Measurements from ENCODE around the gene RPL36. TPM values are rescaled to one million over a fixed set of nuclear protein-coding genes. Genes with fewer than 3 reads are reported as not detected.

The RPL36 gene
- total RNA-seq, 2 donors from 2014 or later, result 628 to 1,303 TPM

DNA sequence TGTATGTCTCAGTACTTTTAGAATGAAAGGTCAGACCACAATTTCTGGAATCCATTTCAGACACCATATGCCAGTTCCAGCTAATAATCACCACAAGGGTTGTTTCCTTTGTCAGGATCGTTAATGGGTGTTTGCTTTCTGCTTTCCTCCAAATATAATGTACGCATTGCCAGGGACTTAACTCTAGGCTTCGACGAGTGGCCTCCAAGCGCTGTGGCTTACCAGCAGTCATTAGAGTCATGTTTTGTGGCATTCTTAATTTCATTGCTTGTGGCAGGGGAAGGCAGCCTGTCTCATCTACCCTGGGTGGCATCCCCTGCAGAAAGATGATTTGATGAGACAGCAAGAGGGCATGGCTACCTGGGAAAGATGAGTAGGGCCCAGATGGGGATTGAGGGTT lies 44.7 kb upstream of the RPL36 start:
- Histone ChIP-seq H3K27me3 (replicated peaks; ENCODE audit: insufficient read depth) (no peaks in the 10 kb centered on the region), H3K4me1 (replicated peaks) (peaks cover 4% of the 10 kb centered on the region), H3K4me3 (no peak overlapping the region), H3K27ac (no peak overlapping the region), H3K36me3 (peaks cover 4 to 14% of the 10 kb centered on the region in 2 donors), H3K9me3 (no peaks in the 10 kb centered on the region)
- no peak for DNase-seq (ENCODE audit: low spot score)
- intact Hi-C loops (cut with DNase I), result no loop called here
- 61% methylated on average over 5 of the region's 5 CpGs for WGBS
- TF ChIP-seq POLR2A (IDR thresholded peaks at IDR 0.05), result no peak
- no peak for TF ChIP-seq CTCF (IDR thresholded peaks at IDR 0.05)
- no peak for TF ChIP-seq POLR2AphosphoS5 (IDR thresholded peaks at IDR 0.05)

DNA sequence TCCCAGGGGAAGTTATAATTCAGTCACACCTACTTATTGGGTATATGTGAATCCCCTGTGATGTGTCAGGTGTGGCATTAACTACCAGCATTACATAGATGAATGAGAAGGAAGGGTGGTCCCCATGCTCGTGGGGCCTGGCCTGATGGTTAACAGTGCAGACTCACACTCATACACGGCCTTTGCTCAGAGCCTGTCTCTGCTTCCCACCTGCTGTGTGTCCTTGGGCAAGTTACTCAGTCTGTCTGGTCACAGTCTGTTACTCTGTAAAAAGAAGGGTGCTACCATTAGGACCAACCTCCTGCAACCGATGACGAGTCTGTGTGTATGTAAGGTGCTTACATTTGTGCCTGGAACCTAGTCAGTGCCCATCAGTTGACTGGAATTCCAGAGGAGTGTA lies 43.4 kb upstream of the RPL36 start:
- no peak for DNase-seq (ENCODE audit: low spot score)
- Histone ChIP-seq H3K4me1 (replicated peaks) (peaks cover 4% of the 10 kb centered on the region), H3K27me3 (replicated peaks; ENCODE audit: insufficient read depth) (no peaks in the 10 kb centered on the region), H3K9me3 (no peaks in the 10 kb centered on the region), H3K4me3 (no peak overlapping the region), H3K27ac (no peak overlapping the region), H3K36me3 (peaks cover 14 to 15% of the 10 kb centered on the region in 2 donors)
- WGBS, result 87% methylated on average over 4 of the region's 4 CpGs
- intact Hi-C loops (cut with DNase I), result no loop called here
- TF ChIP-seq CTCF (IDR thresholded peaks at IDR 0.05) (no peak), POLR2A (IDR thresholded peaks at IDR 0.05) (no peak), POLR2AphosphoS5 (IDR thresholded peaks at IDR 0.05) (no peak)

DNA sequence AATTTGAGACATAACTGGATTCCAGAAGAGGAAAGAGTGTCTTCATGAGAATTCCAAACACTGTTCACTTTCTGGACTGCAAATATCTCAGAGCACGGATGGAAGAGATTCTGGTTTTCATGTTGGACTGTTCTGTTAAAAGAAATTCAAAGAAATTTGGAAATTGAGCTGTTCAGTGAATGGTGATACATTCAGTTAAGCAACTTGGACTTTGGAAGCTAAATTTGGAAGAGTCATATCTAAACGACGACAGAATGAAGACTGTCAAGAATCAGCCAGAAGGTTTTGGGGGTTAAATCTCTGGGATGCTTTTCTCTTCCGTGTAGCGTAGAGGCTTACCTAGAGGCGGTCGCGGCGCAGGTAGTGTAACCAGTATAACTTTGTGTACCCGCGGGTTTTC lies 41.6 kb upstream of the RPL36 start:
- H3K4me3 ChIP-seq, result no peak overlapping the region
- no peaks in the 10 kb centered on the region for H3K27me3 ChIP-seq (replicated peaks; ENCODE audit: insufficient read depth)
- intact Hi-C loops (cut with DNase I), result no loop called here
- 92% methylated on average over 11 of the region's 11 CpGs for WGBS
- no peak overlapping the region for H3K27ac ChIP-seq
- H3K4me1 ChIP-seq (replicated peaks), result peaks cover 4% of the 10 kb centered on the region
- no peak for DNase-seq (ENCODE audit: low spot score)
- H3K9me3 ChIP-seq, result no peaks in the 10 kb centered on the region
- TF ChIP-seq CTCF (IDR thresholded peaks at IDR 0.05) (no peak), POLR2AphosphoS5 (IDR thresholded peaks at IDR 0.05) (no peak), POLR2A (IDR thresholded peaks at IDR 0.05) (no peak)
- peaks cover 29 to 32% of the 10 kb centered on the region in 2 donors for H3K36me3 ChIP-seq

DNA sequence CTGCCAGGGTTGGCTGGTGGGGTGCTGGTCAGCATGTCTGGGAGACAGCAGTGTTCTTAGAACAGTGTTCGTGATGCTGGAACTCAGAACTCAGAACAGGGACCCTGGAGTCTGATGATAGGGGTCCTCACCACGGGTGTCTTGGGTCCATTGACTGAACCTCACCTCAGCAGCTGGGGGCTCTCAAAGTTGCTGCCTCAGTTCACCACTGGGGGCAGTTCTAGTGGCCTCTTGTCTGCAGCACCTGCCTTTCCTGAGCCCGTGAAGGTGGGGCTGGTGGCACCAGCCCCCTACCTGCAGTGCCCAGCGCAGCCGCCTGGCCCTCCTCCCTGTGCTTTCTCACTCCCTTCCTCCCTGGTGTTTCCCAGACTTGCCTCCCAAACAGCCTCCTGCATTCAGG lies 38.7 kb upstream of the RPL36 start:
- no peak for DNase-seq (ENCODE audit: low spot score)
- peaks cover 39 to 41% of the 10 kb centered on the region in 2 donors for H3K36me3 ChIP-seq
- WGBS, result 90% methylated on average over 5 of the region's 5 CpGs

More for the DNA sequence above, 38.7 kb upstream of the RPL36 start:
- Histone ChIP-seq H3K4me3 (no peak overlapping the region), H3K27ac (no peak overlapping the region), H3K4me1 (replicated peaks) (no peaks in the 10 kb centered on the region), H3K27me3 (replicated peaks; ENCODE audit: insufficient read depth) (no peaks in the 10 kb centered on the region), H3K9me3 (no peaks in the 10 kb centered on the region)
- TF ChIP-seq POLR2AphosphoS5 (IDR thresholded peaks at IDR 0.05) (no peak), POLR2A (IDR thresholded peaks at IDR 0.05) (no peak), CTCF (IDR thresholded peaks at IDR 0.05) (no peak)
- intact Hi-C loops (cut with DNase I), result no loop called here
